OCI-LY1 (cell line): ENCODE measurements around the gene TPGS2.

Experiments used
- H2AFZ ChIP-seq: fragments of 200-600 bp; sonication (generic), shearing (Covaris generic); 2 replicates; pipeline ENCODE4 v1.6.0; 2014; ENCODE audit warnings: antibody characterized with exemption, mild to moderate bottlenecking, low read length
- H3F3A ChIP-seq: fragments of 200-600 bp; sonication (generic), shearing (Covaris generic); 2 replicates; pipeline ENCODE4 v1.6.0; 2014; ENCODE audit warnings: mild to moderate bottlenecking, antibody characterized with exemption, low read length, moderate library complexity; ENCODE audit not compliant: insufficient read depth
- H3K27ac ChIP-seq: fragments of 200-600 bp; sonication (generic); 2 replicates; pipeline ENCODE4 v1.5.1; 2014; ENCODE audit warnings: low read length, mixed run types, mild to moderate bottlenecking, low read depth; ENCODE audit not compliant: poor library complexity, severe bottlenecking
- H3K27me3 ChIP-seq: fragments of 200-600 bp; sonication (generic); 2 replicates; pipeline ENCODE4 v1.6.0; 2014; ENCODE audit warnings: antibody characterized with exemption, mild to moderate bottlenecking, low read length, moderate library complexity; ENCODE audit not compliant: insufficient read depth
- H3K36me3 ChIP-seq: fragments of 200-600 bp; sonication (generic); 2 replicates; pipeline ENCODE4 v1.6.1; 2014; ENCODE audit warnings: mild to moderate bottlenecking, antibody characterized with exemption, low read length, moderate library complexity, mixed read lengths; ENCODE audit not compliant: insufficient read depth
- H3K4me1 ChIP-seq: fragments of 200-600 bp; sonication (generic); 2 replicates; pipeline ENCODE4 v1.5.1; 2014; ENCODE audit warnings: mild to moderate bottlenecking, low read length, moderate library complexity; ENCODE audit not compliant: insufficient read depth, severe bottlenecking
- H3K4me2 ChIP-seq: fragments of 200-600 bp; sonication (generic), shearing (Covaris generic); 2 replicates; pipeline ENCODE4 v1.6.1; 2014; ENCODE audit warnings: low read length
- H3K4me3 ChIP-seq: fragments of 200-600 bp; sonication (generic); 2 replicates; pipeline ENCODE4 v1.5.1; 2014; ENCODE audit warnings: low read length, low read depth, mild to moderate bottlenecking, mixed read lengths; ENCODE audit not compliant: poor library complexity, severe bottlenecking
- H3K79me2 ChIP-seq: fragments of 200-600 bp; shearing (Covaris generic); 2 replicates; pipeline ENCODE4 v1.6.1; 2016; ENCODE audit warnings: mixed run types, low read length, mixed read lengths; ENCODE audit not compliant: insufficient read depth
- H3K9ac ChIP-seq: fragments of 200-600 bp; sonication (generic), shearing (Covaris generic); 2 replicates; pipeline ENCODE4 v1.6.1; 2014; ENCODE audit warnings: mild to moderate bottlenecking, low read length, mixed read lengths
- H3K9me2 ChIP-seq: fragments of 200-600 bp; sonication (generic), shearing (Covaris generic); 2 replicates; pipeline ENCODE4 v1.6.1; 2014; ENCODE audit warnings: low read depth, mild to moderate bottlenecking, low read length, mixed read lengths
- H3K9me3 ChIP-seq: fragments of 200-600 bp; shearing (Covaris generic); 2 replicates; pipeline ENCODE4 v1.6.1; 2014; ENCODE audit warnings: low read length, mixed read lengths
- H4K20me1 ChIP-seq: fragments of 200-600 bp; sonication (generic), shearing (Covaris generic); 2 replicates; pipeline ENCODE4 v1.6.0; 2016; ENCODE audit warnings: mild to moderate bottlenecking, low read length; ENCODE audit not compliant: insufficient read depth
- EZH2 ChIP-seq: fragments of 200-600 bp; sonication (generic), shearing (Covaris generic); IDR thresholded peaks from 2 replicates; pipeline ENCODE4 v1.8.0; 2017; ENCODE audit warnings: borderline replicate concordance, mixed run types, mild to moderate bottlenecking, antibody characterized with exemption, low read length, moderate library complexity, mixed read lengths
- TF ChIP-seq, protein P1 (sequence below): fragments of 200-600 bp; sonication (generic), shearing (Covaris generic); IDR thresholded peaks from 2 replicates; pipeline ENCODE4 v1.5.1; 2017; ENCODE audit warnings: mild to moderate bottlenecking, antibody characterized with exemption, low read length, moderate library complexity, mixed read lengths

The TPGS2 gene

DNA sequence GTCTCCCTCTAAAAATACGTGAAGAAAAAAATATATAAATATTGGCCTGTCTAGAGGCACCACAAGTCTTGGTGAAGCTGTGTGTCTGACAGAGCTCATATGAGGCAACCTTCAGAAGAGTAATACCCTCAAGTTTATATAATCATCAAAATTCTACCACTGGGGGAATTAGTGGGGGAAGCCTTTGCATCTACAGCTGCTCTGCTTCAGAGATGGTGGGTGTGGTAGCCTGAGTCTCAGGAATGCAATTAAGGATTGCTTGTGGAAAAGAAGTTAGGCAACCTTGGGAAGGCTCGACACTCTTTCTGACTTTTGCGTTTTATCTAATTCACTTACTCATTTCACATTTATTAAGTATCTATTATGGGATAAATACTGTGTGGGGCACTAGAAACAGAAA, 17.4 kb downstream of the TPGS2 start:
- no peak overlapping the region for H3K4me3 ChIP-seq
- H3F3A ChIP-seq = no peaks in the 10 kb centered on the region
- no peak overlapping the region for H3K4me2 ChIP-seq
- H3K9me3 ChIP-seq = no peaks in the 10 kb centered on the region
- H2AFZ ChIP-seq = no peak overlapping the region
- no peaks in the 10 kb centered on the region for H3K27me3 ChIP-seq
- no peak overlapping the region for H3K27ac ChIP-seq
- peaks cover 56% of the 10 kb centered on the region for H3K36me3 ChIP-seq
- no peaks in the 10 kb centered on the region for H3K9me2 ChIP-seq
- TF ChIP-seq, protein P1, sequence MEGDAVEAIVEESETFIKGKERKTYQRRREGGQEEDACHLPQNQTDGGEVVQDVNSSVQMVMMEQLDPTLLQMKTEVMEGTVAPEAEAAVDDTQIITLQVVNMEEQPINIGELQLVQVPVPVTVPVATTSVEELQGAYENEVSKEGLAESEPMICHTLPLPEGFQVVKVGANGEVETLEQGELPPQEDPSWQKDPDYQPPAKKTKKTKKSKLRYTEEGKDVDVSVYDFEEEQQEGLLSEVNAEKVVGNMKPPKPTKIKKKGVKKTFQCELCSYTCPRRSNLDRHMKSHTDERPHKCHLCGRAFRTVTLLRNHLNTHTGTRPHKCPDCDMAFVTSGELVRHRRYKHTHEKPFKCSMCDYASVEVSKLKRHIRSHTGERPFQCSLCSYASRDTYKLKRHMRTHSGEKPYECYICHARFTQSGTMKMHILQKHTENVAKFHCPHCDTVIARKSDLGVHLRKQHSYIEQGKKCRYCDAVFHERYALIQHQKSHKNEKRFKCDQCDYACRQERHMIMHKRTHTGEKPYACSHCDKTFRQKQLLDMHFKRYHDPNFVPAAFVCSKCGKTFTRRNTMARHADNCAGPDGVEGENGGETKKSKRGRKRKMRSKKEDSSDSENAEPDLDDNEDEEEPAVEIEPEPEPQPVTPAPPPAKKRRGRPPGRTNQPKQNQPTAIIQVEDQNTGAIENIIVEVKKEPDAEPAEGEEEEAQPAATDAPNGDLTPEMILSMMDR = no peak
- TF ChIP-seq EZH2 = no peak
- H3K9ac ChIP-seq = no peak overlapping the region
- H3K79me2 ChIP-seq = no peaks in the 10 kb centered on the region
- no peaks in the 10 kb centered on the region for H3K4me1 ChIP-seq
- no peaks in the 10 kb centered on the region for H4K20me1 ChIP-seq

DNA sequence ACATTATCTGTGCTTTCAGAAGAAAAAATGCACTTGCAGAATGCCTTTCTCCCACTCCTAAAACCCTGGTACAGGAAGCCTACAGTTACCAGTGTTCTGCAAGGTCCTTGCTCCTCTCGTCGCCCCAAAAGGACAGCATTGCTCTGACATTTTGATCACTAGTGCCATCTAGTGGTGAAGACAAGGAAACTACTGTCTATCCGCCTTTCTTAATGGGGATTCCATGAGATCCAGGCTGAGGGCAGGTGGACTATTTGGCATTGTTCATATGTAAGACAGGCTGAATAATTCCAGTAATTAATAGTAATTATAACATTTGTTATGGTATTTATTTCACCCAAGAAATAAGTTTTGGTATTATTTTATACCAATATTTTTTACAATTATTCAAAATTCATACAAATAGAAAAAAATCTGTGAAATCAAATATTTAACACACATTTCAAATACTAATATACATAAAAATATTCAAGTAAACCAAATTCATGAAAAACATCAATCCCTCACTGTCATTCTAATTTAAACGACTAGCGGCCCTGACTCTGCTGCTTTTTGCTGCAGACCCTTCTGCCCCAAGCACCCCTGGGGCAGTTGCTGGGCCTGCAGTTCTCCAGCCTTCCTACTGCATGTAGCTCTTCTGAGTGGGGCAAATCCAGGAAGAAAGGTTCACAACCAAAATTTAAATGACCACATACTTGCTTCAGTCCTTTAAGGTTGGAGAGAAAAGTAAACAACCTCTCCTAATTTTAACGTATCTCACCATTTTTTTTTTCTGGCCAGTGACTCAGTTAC, 19.0 kb downstream of the TPGS2 start:
- Histone ChIP-seq H3K36me3 (peaks cover 57% of the 10 kb centered on the region), H3K79me2 (no peaks in the 10 kb centered on the region), H3K9me2 (no peaks in the 10 kb centered on the region), H4K20me1 (no peaks in the 10 kb centered on the region), H2AFZ (no peak overlapping the region), H3F3A (no peaks in the 10 kb centered on the region), H3K27me3 (no peaks in the 10 kb centered on the region), H3K4me3 (no peak overlapping the region), H3K27ac (no peak overlapping the region), H3K9me3 (no peaks in the 10 kb centered on the region), H3K9ac (no peak overlapping the region), H3K4me2 (no peak overlapping the region), H3K4me1 (no peaks in the 10 kb centered on the region)
- TF ChIP-seq, protein P1 = peak; percentile 79
- TF ChIP-seq EZH2 = no peak

DNA sequence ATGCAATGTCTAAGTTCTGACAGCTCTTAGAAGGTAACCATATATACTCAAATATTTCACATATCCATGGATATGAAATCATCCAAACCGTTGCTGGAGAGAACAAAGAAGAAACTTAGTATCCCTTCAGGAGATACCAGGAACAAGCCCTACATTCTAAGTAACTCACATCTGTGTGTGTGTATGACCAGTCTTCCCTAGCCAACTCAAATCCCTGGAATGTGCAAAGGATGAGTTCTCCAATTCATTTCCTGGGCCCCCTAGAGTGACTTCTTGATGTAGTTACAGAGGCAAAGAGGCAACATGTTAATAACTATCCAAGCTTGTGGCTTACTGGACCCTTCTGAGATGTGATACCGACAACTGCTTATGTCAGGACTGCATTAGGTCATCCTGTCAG, 20.1 kb downstream of the TPGS2 start:
- TF ChIP-seq, protein P1 = no peak
- no peak for TF ChIP-seq EZH2
- peaks cover 58% of the 10 kb centered on the region for H3K36me3 ChIP-seq
- no peaks in the 10 kb centered on the region for H3K27me3 ChIP-seq
- H3K27ac ChIP-seq = no peak overlapping the region
- no peaks in the 10 kb centered on the region for H4K20me1 ChIP-seq
- no peaks in the 10 kb centered on the region for H3K9me3 ChIP-seq
- H3K4me1 ChIP-seq = no peaks in the 10 kb centered on the region
- H3K79me2 ChIP-seq = no peaks in the 10 kb centered on the region
- H2AFZ ChIP-seq = no peak overlapping the region
- H3K4me2 ChIP-seq = no peak overlapping the region
- no peaks in the 10 kb centered on the region for H3K9me2 ChIP-seq
- H3K9ac ChIP-seq = no peak overlapping the region
- H3F3A ChIP-seq = no peaks in the 10 kb centered on the region
- no peak overlapping the region for H3K4me3 ChIP-seq
